A673 (cell line): Measurements from ENCODE around the gene GLRA1.

Experiments
- CTCF ChIP-seq: fragments of 300-800, 200-600 bp; sonication (generic); conservative IDR thresholded peaks from 2 replicates; pipeline ENCODE4 v1.5.1; 2017; ENCODE audit warnings: low read depth, mild to moderate bottlenecking, antibody characterized with exemption, low read length, moderate library complexity, mixed read lengths
- EZH2 ChIP-seq: fragments of 200-600 bp; sonication (generic); IDR thresholded peaks from 2 replicates; pipeline ENCODE4 v1.6.1; 2017; ENCODE audit warnings: borderline replicate concordance, low read depth, mild to moderate bottlenecking, mixed read lengths, antibody characterized with exemption, low read length; ENCODE audit not compliant: poor library complexity, severe bottlenecking

- no peak for TF ChIP-seq CTCF
- TF ChIP-seq EZH2 = no peak
These were observed 37.9 kb downstream of the GLRA1 start for GRCh38 chr5:151886546-151887275.
